ENCODE data around the gene TCERG1L.
"Not testable (repeated sequence)": the region's sequence is repeated elsewhere in the genome, so short reads cannot be mapped to it uniquely, and the experiment has no call there.

Gene TCERG1L

DNA sequence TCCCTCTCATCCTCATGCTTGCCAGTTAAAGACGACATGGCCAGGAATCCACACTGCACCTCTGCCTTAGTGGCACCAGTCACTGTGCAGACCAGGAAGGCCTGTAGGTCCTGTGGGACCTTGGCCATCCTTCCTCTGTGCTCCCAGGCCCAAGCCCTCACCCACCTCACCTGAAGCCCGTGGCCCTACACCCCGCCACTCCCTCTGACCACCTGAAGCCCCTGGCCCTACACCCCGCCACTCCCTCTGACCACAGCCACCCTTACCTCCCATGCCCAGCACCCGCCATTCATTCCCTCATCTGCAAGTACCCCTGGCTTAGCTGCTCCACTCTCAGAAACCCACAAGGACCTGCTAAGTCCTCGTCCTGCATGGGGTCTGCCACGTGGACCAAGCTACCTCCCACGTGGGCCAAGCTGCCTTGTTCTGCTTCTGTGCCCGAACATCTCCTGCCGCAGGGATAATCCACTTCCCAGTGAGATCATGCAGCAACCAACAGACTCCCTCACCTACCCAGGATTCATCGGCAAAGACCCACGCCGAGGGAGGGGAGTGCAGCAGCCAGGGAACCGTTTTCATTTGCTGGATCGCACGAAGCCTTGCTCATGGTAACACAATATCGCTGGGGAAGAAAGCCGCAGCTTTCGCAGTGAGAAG is 151.2 kb downstream of the TCERG1L start:
- no peak for DNase-seq

DNA sequence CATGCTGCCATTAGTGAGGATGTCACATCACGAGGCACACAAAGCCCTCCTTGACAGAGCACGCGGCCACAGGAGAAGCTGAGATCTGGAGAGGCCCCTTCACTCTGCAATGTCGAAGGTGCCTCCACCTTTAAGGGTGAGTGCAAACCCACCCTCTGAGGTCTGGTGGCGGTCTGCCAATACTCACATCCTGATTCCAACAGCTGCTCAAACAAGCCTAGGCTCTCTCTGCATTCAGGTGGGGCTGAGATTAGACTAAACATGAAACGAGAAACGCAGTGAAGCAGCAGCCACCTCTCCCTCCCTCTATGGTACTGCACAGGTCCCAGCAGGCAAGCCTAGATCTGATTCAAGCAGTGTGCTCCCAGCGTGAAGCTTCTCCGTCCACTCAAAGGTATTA is 151.8 kb downstream of the TCERG1L start:
- no peak for DNase-seq

GRCh38 chr10:131158695-131159094 is 152.8 kb downstream of the TCERG1L start:
- DNase-seq = no peak

DNA sequence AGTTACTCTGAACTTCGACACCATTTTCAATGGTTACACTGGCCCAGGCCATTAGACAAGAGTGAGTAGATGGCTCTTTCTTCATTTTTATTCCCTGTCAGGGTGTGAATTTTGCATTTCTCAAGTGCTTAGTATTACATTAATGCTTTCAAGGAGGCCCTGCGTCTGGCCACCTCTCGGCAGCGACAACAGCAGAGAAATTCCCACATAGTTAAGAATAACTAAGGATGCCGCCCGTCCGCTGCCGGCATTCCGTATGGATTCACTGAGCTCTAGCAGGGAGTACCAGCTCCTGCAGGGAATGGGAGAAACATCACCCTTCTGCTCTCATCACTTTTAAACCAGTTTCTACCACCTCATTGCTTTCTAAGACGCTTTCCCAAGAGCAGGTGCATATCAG is 153.6 kb downstream of the TCERG1L start:
- no peak for DNase-seq

- no peak for DNase-seq
Measured at GRCh38 chr10:131155876-131156230, 155.7 kb downstream of the TCERG1L start.

DNA sequence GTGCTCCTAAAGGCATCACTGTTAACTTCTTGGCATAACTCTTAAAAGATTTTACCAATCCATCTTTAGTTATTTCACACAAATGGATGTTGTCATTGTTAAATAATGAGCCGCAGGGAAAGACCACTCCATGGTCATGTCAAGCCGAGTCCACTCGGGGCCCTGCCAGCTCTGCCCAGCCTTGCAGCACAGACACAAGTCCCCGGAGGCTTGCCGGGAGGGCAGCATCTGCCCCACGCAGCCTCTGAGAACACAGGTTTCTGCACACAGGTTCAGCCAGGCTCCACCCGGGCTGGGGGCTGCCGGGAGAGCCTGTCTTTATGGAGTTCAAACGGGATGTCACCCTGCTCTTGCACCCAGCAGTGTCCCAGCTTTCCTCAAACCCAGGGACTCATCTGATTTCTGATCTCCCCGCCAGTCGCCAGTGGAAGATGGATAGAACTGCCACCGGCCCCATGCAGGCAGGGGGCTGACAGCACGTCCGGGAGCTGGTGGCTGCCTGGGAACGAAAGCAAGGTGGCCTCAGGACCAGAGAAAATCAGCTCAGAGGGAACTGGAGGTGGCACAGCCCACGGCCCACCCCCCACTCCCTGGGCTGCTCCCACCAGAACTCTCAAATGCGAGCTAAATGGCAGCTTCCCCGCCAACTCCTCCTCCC is 156.2 kb downstream of the TCERG1L start:
- DNase-seq = no peak

GRCh38 chr10:131154306-131155025 is 157.1 kb downstream of the TCERG1L start:
- DNase-seq = no peak

DNA sequence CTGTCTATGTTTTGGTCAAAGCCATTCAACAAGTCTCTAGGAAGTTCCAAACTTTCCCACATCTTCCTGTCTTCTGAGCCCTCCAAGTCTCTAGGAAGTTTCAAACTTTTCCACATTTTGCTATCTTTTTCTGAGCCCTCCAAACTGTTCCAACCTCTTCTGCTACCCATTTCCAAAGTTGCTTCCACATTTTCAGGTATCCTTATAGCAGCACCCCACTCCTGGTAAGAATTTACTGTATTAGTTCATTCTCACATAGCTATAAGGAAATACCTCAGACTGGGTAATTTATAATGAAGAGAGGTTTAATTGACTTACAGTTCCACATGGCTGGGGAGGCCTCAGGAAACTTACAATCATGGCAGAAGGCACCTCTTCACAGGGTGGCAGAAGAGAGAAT is 159.1 kb downstream of the TCERG1L start:
- DNase-seq = not testable (repeated sequence)

DNA sequence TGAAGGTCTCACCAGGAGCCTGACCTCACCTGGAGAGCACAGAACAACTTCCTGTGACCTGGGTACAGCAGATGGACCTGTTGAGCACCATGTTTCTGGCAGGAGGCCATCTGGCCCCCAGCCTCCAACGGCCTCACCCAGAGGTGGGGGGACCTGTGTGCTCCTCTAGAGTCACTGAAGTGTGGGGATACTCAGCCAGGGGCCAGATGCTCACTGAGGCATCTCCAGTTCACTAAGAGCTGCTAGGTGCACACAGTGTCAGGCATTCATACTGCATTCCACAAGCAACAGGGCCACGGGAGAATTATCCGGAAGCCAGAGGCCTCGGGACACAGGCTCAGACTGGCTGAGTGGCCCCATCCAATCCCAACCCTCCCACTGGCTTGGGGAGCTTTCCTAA is 161.4 kb downstream of the TCERG1L start:
- no peak for DNase-seq

DNA sequence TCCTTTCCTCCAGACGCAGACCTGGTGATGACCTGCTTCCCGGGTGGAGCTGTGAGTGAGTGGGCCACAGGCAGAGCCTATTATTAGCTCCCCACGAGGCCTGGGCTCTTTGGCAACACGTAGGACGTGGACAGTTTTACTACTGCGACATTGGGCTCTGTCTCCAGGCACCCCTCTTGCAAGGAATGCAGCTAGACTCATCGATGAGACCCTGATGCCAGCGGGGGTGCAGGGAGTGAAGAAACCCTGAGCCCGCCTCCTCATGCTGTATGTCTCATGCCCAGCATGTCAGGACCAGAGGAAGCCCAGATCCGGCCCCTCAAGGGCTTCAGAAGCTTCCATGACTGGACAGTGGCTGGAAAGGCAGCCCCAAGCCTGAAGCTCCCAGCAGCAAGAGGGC is 161.9 kb downstream of the TCERG1L start:
- DNase-seq = no peak

DNA sequence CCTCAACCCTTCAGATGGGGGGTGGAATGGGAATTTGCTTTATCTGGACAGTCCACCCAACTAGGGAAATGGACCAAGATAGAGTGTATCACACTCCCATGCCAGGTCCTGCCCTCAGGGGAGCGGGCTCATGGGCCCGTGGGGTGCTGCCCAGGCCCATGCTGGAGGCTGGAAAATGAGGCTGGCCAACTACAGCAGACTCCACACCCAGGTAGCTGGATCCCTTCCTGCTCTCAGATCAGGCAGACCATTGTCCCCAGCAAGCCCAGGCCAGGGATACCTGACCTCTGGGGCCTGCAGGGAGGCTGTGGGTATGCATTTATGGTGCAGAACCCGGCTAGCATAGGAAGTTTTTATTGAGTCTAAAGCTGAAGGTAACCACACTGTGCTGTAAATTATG is 162.4 kb downstream of the TCERG1L start:
- DNase-seq = no peak

DNA sequence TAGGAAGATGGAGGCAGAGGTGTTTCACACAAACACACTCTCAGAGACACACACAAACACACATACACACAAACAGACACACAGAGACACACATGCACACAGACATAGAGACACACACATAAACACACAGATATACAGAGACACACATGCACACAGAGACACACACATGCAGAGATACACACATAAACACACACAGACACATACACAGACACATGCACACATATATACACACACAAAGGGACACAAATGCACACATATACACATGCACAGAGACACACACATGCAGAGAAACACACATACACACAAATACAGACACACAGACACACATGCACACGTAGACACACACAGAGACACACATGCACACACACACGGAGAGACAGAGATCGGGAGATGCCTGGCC is 163.3 kb downstream of the TCERG1L start:
- no peak for DNase-seq

DNA sequence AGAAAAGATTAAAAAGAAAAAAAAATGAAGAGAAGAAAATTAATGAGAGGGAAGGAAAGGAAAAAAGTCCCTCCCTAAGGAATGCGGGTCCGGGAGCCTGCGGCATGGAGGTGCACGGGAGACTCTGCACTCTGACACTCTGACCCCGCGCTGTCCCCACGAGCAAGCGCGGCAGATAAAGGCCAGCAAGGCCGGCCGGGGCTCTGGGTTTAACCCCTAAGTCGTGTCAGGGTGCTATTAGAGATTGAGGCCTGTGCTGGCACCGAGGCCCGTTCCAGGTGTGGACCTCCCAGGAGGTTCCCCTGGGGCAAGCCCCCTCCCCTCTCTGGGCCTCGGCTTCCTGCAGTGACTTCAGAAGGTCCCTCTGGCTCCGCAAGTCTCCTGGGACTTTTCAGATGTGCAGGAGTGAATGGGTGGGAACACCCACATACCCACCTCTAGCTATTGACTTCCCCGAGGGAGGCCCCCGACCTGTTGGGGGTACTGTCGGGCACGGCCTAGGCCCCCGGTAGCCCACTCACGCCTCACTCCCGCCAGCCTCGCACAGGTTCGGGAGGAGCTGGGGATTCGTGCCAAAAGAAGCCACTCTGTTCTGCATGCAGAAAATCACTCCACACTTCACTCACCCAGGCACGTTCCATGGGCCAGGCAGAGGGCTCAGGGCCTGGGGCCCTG is 164.1 kb downstream of the TCERG1L start:
- no peak for DNase-seq

- DNase-seq = no peak
Measured at GRCh38 chr10:131146790-131147189, 164.7 kb downstream of the TCERG1L start.

GRCh38 chr10:131145756-131146155 is 165.8 kb downstream of the TCERG1L start:
- DNase-seq = no peak

DNA sequence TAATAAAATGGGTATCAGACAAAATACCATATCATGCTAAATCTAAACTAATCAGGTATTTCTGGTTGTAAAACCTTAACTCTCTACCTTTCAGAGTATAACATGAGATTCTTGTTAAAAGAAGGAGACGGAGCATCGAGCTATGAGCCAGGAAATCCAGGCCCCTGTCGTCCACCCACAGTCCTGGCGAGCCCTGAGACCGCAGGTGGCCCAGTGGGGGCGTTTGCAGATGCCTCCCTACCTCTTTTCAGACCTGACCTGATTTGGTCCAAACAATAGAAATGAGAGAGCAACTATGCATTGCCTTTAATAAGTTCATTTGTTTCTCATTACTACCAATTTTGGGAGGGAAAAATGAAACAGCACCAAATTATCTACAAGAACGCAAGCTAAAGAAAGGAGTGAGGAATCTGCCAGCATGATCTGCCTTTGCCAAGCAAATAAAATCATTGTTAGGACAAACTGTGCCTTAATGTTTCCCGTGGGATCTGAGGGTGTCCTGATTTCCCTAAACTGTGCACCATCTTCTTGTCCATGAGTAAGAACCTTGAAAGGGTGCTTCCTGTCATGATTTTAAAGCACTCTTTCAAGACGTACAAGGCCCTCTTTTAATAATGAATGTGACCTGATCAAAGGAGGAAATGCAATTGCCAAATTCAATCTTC is 166.7 kb downstream of the TCERG1L start:
- no peak for DNase-seq

GRCh38 chr10:131144196-131144595 is 167.3 kb downstream of the TCERG1L start:
- DNase-seq = no peak

DNA sequence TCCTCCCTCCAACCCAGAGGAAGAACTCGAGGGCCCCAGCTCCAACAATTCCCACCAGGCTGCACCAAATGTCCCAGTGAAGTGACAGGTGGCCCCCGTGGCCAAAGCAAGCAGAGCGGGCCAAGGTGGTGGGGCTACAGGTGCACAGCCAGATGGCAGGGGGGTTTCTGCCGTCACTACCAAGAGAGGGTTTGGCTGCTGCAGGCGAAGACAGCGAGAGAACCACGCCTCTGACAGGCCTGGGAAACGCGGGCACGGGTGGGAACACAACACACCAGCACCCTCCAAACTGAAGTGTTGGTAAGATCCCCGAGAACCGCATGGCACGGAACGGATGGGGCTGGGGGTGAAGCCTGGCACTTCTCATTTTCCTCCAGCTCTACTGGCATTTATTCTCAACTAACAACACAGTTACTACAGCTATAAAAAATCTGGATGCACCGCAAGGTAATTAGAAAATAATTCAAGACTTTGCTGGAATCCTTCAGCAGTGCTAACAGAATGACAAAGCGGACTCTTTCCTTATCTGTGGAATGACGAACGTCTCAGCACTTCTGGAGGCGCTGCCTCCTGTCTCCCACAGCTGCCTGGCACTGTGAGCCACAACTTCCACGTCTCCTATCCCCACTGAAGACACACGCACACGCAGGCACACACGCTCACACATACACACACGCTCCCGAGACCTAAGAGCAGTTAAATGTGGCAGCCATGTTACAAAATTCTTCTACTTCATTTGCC is 167.9 kb downstream of the TCERG1L start:
- DNase-seq = no peak

DNA sequence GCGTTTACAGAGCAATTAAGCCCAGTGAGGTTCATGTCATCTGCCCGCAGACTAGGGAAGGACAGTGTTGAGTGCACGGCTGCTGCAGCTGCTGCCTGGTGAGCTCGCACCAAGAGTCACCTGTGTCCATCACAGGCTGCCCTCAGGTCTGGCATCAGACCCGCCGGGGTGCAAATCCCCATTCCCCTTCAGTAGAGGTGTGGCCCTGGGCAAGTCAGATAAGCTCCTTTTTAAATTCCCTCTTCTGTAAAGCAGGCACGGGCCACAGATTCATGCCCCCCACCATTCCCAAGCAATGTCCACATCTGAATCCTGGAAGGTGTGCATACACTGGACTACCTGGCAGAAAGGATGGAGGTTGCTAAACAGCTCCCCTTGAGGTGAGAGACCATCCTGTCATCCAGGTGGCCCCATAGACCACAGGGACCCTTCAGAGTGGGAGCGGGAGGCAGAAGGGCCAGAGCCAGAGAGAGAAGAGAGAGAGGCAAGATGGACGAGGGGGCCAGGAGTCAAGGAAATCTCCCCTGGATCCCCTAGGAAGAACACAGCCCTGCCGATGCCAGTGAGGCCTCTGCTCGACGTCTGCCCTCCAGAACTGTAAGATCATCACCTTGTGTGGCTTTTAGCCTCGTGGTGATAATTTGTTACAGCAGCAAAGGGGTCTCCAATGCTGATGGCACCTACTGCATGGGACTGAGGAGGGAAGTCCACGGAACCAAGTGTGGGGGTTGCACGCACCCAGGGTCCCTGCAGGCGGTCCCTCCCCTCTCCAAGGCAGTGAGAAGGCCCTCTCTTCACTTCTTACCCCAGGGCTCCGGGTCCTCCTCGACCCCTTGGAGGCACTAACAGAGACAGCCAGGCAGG is 168.8 kb downstream of the TCERG1L start:
- DNase-seq = no peak

- no peak for DNase-seq
Measured at GRCh38 chr10:131141645-131142516, 169.6 kb downstream of the TCERG1L start.

Data from activated CD4-positive, alpha-beta T cell treated with anti-CD3 and anti-CD28 coated beads for 1 hour (primary cell).